SK-N-SH (cell line): ENCODE measurements around the gene DYNLRB1. TPM values are rescaled to one million over a fixed set of nuclear protein-coding genes. Genes with fewer than 3 reads are reported as not detected.

Experiments
- CTCF ChIA-PET: fragments of 300-600, 350-600 bp; formaldehyde crosslinking; extraction: SDS; loops from one replicate; lab custom pipeline; 2021; lab: Yijun Ruan, JAX
- POLR2A ChIA-PET: fragments of 350-600 bp; sonication (Branson Sonifier 250); formaldehyde crosslinking; extraction: SDS; loops from one replicate; lab custom pipeline; 2020; ENCODE audit warnings: antibody characterized with exemption, inconsistent platforms; lab: Yijun Ruan, JAX
- DNase-seq: peaks from one replicate; pipeline ENCODE4 v3.0.0; 2012
- H2AFZ ChIP-seq: fragments of 200-600 bp; sonication (generic); 2 replicates; pipeline ENCODE4 v1.8.1; 2016; ENCODE audit warnings: antibody characterized with exemption, mild to moderate bottlenecking, low read depth
- H3F3A ChIP-seq: fragments of 200-600 bp; sonication (generic); replicated peaks from 2 replicates; pipeline ENCODE3; 2016; ENCODE audit warnings: antibody characterized with exemption, mild to moderate bottlenecking; ENCODE audit not compliant: insufficient read depth
- H3K27ac ChIP-seq, 2 experiments: fragments of 200-500 bp in 1 of 2; fragments of 200-600 bp in 1 of 2; sonication (Bioruptor generic) in 1 of 2; sonication (generic), shearing (Covaris generic) in 1 of 2; 2 replicates each; pipeline versions ENCODE4 v1.5.1 to v1.6.1; 2014 to 2016; ENCODE audit warnings: low read depth in 2 of 2, inconsistent platforms in 1 of 2, low read length in 1 of 2, mild to moderate bottlenecking in 1 of 2, mixed read lengths in 1 of 2
- H3K27me3 ChIP-seq: fragments of 200-600 bp; sonication (generic), shearing (Covaris generic); 2 replicates; pipeline ENCODE4 v1.6.1; 2016; ENCODE audit warnings: mixed run types; ENCODE audit not compliant: insufficient read depth
- H3K36me3 ChIP-seq, 2 experiments: fragments of 200-500 bp in 1 of 2; fragments of 200-600 bp in 1 of 2; sonication (Bioruptor generic) in 1 of 2; sonication (generic) in 1 of 2; replicated peaks in 1 of 2; 2 replicates each; pipeline versions ENCODE3 to v1.5.1; 2014 to 2016; ENCODE audit warnings: low read length in 1 of 2, mild to moderate bottlenecking in 1 of 2; ENCODE audit not compliant: insufficient read depth in 2 of 2, control insufficient read depth in 1 of 2
- H3K4me1 ChIP-seq, 2 experiments: fragments of 200-500 bp in 1 of 2; fragments of 200-600 bp in 1 of 2; sonication (Bioruptor generic) in 1 of 2; sonication (generic), shearing (Covaris generic) in 1 of 2; 2 replicates each; pipeline versions ENCODE4 v1.5.1 to v1.6.1; 2014 to 2016; ENCODE audit warnings: low read depth in 1 of 2, low read length in 1 of 2, mixed run types in 1 of 2; ENCODE audit not compliant: insufficient read depth in 2 of 2, control insufficient read depth in 1 of 2
- H3K4me2 ChIP-seq: fragments of 200-600 bp; sonication (generic), shearing (Covaris generic); 2 replicates; pipeline ENCODE4 v1.6.1; 2017; ENCODE audit warnings: mixed run types
- H3K4me3 ChIP-seq, 2 experiments: fragments of 200-500 bp in 1 of 2; fragments of 200-600 bp in 1 of 2; sonication (Bioruptor generic) in 1 of 2; sonication (generic), shearing (Covaris generic) in 1 of 2; 2 replicates each; pipeline versions ENCODE4 v1.5.1 to v1.8.1; 2014 to 2016; ENCODE audit warnings: low read depth in 2 of 2, inconsistent platforms in 1 of 2, low read length in 1 of 2, mild to moderate bottlenecking in 1 of 2, mixed read lengths in 1 of 2, moderate library complexity in 1 of 2
- H3K79me2 ChIP-seq: fragments of 200-600 bp; sonication (generic); 2 replicates; pipeline ENCODE4 v1.8.1; 2017; ENCODE audit warnings: mild to moderate bottlenecking; ENCODE audit not compliant: insufficient read depth
- H3K9ac ChIP-seq: fragments of 200-600 bp; sonication (generic); 2 replicates; pipeline ENCODE4 v1.6.1; 2017; ENCODE audit warnings: mixed run types
- H3K9me2 ChIP-seq: fragments of 200-600 bp; sonication (generic); 2 replicates; pipeline ENCODE4 v1.6.1; 2017; ENCODE audit warnings: mixed run types
- H3K9me3 ChIP-seq: fragments of 200-600 bp; sonication (generic); 2 replicates; pipeline ENCODE4 v1.6.1; 2017; ENCODE audit warnings: mixed run types, mild to moderate bottlenecking, moderate library complexity
- H4K20me1 ChIP-seq: fragments of 200-600 bp; sonication (generic); 2 replicates; pipeline ENCODE4 v1.6.1; 2017; ENCODE audit warnings: mild to moderate bottlenecking, mixed run types; ENCODE audit not compliant: insufficient read depth
- CHD2 ChIP-seq: fragments of 150-350 bp; IDR thresholded peaks from 2 replicates; pipeline ENCODE4 v1.6.1; 2018; ENCODE audit warnings: low read length; ENCODE audit not compliant: partially characterized antibody
- ELF1 ChIP-seq: IDR thresholded peaks from 2 replicates; pipeline ENCODE4 v1.4.0; 2012
- EP300 ChIP-seq, 2 experiments: IDR thresholded peaks; 2 replicates each; pipeline versions ENCODE4 v1.4.0 to v1.6.1; 2012; ENCODE audit warnings: borderline replicate concordance in 1 of 2, low read depth in 1 of 2, low read length in 1 of 2
- EZH2phosphoT487 ChIP-seq: fragments of 200-600 bp; sonication (generic); IDR thresholded peaks from 2 replicates; pipeline ENCODE4 v1.6.1; 2017; ENCODE audit warnings: low read depth, mixed run types, mild to moderate bottlenecking, antibody characterized with exemption, moderate library complexity, borderline replicate concordance
- FOXM1 ChIP-seq: IDR thresholded peaks from 2 replicates; pipeline ENCODE4 v1.4.0; 2012; ENCODE audit warnings: low read depth, mild to moderate bottlenecking
- GABPA ChIP-seq: IDR thresholded peaks from 2 replicates; pipeline ENCODE4 v1.4.0; 2012; ENCODE audit warnings: low read depth, mild to moderate bottlenecking
- GATA2 ChIP-seq: sonication (generic); formaldehyde crosslinking; IDR thresholded peaks from 2 replicates; pipeline ENCODE4 v1.5.0; 2020; ENCODE audit warnings: mild to moderate bottlenecking, missing genetic modification reagents
- IRF3 ChIP-seq: fragments of 150-350 bp; IDR thresholded peaks from 2 replicates; pipeline ENCODE4 v1.6.1; 2016; ENCODE audit warnings: mild to moderate bottlenecking, low read depth, low read length
- MXI1 ChIP-seq: IDR thresholded peaks from 2 replicates; pipeline ENCODE4 v1.6.1; 2012; ENCODE audit warnings: mild to moderate bottlenecking, low read depth, low read length, improper control_type of control experiment
- NFIC ChIP-seq: IDR thresholded peaks from 2 replicates; pipeline ENCODE4 v1.4.0; 2012; ENCODE audit warnings: borderline replicate concordance
- POLR2AphosphoS5 ChIP-seq: IDR thresholded peaks from 2 replicates; pipeline ENCODE4 v1.6.1; 2012; ENCODE audit warnings: low read depth, low read length
- RAD21 ChIP-seq: IDR thresholded peaks from 2 replicates; pipeline ENCODE4 v1.6.1; 2012; ENCODE audit warnings: mild to moderate bottlenecking, low read length
- RFX5 ChIP-seq: IDR thresholded peaks from 2 replicates; pipeline ENCODE4 v1.6.1; 2012; ENCODE audit warnings: mild to moderate bottlenecking, improper control_type of control experiment, low read length
- RXRA ChIP-seq: IDR thresholded peaks from 2 replicates; pipeline ENCODE4 v1.4.0; 2012; ENCODE audit warnings: low read depth, mild to moderate bottlenecking, borderline replicate concordance
- SIN3A ChIP-seq: IDR thresholded peaks from 2 replicates; pipeline ENCODE4 v1.6.1; 2012; ENCODE audit warnings: low read depth, mild to moderate bottlenecking, low read length, moderate library complexity, borderline replicate concordance
- TCF12 ChIP-seq: IDR thresholded peaks from 2 replicates; pipeline ENCODE4 v1.4.0; 2012
- TEAD4 ChIP-seq: IDR thresholded peaks from 2 replicates; pipeline ENCODE4 v1.4.0; 2012; ENCODE audit warnings: mild to moderate bottlenecking, borderline replicate concordance; ENCODE audit not compliant: insufficient read depth
- WGBS: methylation state at CpG from one replicate; pipeline ENCODE4 v1.1.6; 2017; ENCODE audit warnings: low lambda C conversion rate; 5-methylcytosine and 5-hydroxymethylcytosine counted together
- polyA plus RNA-seq, 3 experiments: library from polyadenylated mRNA; depleted of rRNA; stranded (reverse); fragments of >200 nt; gene quantifications; 2 replicates each; pipeline ENCODE4 v1.2.3, GENCODE V29; 2012
- TF ChIP-seq, protein P1 (sequence below): IDR thresholded peaks from 2 replicates; pipeline ENCODE4 v1.4.0; 2012; ENCODE audit warnings: low read depth, borderline replicate concordance
- TF ChIP-seq, protein P2 (sequence below): IDR thresholded peaks from 2 replicates; pipeline ENCODE4; 2012
- TF ChIP-seq, protein P3 (sequence below): IDR thresholded peaks from 2 replicates; pipeline ENCODE4 v1.4.0; 2012; ENCODE audit warnings: low read depth

Gene DYNLRB1
- polyA plus RNA-seq, 1 of the 3 experiments (the other 2 are of a cell fraction), result 402 TPM

GRCh38 chr20:34547844-34548613, 31.8 kb downstream of the DYNLRB1 start:
- Histone ChIP-seq H3K4me1 (no peaks in the 10 kb centered on the region), H3K9me2 (no peaks in the 10 kb centered on the region), H3K27me3 (no peaks in the 10 kb centered on the region), H3K36me3 (no peaks in the 10 kb centered on the region), H3K79me2 (no peaks in the 10 kb centered on the region), H4K20me1 (no peaks in the 10 kb centered on the region), H3K4me2 (no peak overlapping the region), H3K9me3 (no peaks in the 10 kb centered on the region), H2AFZ (no peak overlapping the region), H3K27ac (no peak overlapping the region), H3F3A (no peaks in the 10 kb centered on the region), H3K4me3 (no peak overlapping the region), H3K9ac (no peak overlapping the region)
- POLR2A ChIA-PET, result no interaction called here
- CTCF ChIA-PET, result interaction anchor here (0.6 to 2.1 kb wide), 4 partner anchors 9 to 235 kb away, joined by 3 to 8 read pairs (median 4); no protein-coding TSS in a partner anchor
- no peak for DNase-seq
- 92% methylated on average over 20 of the region's 22 CpGs for WGBS
- no peak for TF ChIP-seq RAD21
- no peak for TF ChIP-seq RFX5
- no peak for TF ChIP-seq TEAD4
- TF ChIP-seq EP300 (IDR thresholded peaks at IDR 0.05; ENCODE audit: borderline replicate concordance in 1 of 2, low read depth in 1 of 2, low read length in 1 of 2), result no peak
- TF ChIP-seq MXI1, result no peak
- TF ChIP-seq EZH2phosphoT487, result no peak
- no peak for TF ChIP-seq GATA2 (CRISPR knock-in tag)
- TF ChIP-seq RXRA, result no peak
- TF ChIP-seq SIN3A, result no peak
- TF ChIP-seq POLR2AphosphoS5, result no peak
- TF ChIP-seq GABPA, result no peak
- no peak for TF ChIP-seq IRF3
- TF ChIP-seq TCF12, result no peak
- TF ChIP-seq, protein P1, sequence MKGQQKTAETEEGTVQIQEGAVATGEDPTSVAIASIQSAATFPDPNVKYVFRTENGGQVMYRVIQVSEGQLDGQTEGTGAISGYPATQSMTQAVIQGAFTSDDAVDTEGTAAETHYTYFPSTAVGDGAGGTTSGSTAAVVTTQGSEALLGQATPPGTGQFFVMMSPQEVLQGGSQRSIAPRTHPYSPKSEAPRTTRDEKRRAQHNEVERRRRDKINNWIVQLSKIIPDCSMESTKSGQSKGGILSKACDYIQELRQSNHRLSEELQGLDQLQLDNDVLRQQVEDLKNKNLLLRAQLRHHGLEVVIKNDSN, result no peak
- TF ChIP-seq, protein P2, sequence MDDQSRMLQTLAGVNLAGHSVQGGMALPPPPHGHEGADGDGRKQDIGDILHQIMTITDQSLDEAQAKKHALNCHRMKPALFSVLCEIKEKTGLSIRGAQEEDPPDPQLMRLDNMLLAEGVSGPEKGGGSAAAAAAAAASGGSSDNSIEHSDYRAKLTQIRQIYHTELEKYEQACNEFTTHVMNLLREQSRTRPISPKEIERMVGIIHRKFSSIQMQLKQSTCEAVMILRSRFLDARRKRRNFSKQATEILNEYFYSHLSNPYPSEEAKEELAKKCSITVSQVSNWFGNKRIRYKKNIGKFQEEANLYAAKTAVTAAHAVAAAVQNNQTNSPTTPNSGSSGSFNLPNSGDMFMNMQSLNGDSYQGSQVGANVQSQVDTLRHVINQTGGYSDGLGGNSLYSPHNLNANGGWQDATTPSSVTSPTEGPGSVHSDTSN, result no peak
- TF ChIP-seq ELF1, result no peak
- TF ChIP-seq NFIC, result no peak
- TF ChIP-seq FOXM1, result no peak
- TF ChIP-seq CHD2, result no peak
- TF ChIP-seq, protein P3, sequence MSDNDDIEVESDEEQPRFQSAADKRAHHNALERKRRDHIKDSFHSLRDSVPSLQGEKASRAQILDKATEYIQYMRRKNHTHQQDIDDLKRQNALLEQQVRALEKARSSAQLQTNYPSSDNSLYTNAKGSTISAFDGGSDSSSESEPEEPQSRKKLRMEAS, result no peak
